ENCODE data around the gene SOBP.

The SOBP gene

DNA sequence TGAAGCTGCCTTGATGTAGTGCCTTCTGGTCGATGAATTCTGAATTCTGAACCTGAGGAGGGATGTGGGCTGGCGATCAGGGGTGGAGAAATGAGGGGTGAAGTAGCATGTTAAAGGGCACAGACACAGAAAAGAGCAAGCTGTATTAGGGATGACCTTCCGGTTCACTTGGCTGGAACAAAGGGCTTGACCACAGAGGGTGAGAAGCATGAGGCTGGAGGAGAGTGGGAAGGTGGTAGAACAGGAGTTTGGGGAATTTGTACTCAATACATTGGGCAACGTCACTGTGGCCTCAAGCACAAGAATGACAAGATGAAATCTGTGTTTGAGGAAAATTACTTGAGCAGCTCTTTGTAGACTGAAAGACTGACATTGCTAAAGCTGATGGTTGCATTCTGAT, 155.8 kb downstream of the SOBP start:
- no peak for DNase-seq

DNA sequence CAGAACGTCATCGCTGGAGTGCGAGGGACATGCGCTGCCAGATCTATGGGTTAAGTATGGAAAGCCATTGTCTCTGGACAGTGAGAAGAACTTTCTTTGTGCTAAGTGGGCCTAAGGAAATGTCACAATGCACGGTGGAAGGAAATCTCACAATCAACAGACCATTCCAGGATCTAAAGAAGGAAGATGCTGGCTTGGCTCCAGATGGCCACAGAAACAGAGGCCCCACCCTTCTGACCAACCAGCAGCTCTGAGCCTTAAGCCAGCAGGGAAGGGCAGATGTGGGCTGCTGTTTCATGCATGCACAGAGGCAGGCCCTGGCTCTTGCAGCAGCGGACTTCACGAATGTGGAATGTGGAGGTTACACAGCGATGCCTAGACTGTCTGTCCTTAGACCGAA, 156.3 kb downstream of the SOBP start:
- DNase-seq, result peak; percentile 60

GRCh38 chr6:107646776-107647438, 157.0 kb downstream of the SOBP start:
- DNase-seq, result no peak

GRCh38 chr6:107647439-107647948, 157.6 kb downstream of the SOBP start:
- no peak for DNase-seq

- no peak for DNase-seq
Measured at GRCh38 chr6:107648983-107649382, 159.1 kb downstream of the SOBP start.

DNA sequence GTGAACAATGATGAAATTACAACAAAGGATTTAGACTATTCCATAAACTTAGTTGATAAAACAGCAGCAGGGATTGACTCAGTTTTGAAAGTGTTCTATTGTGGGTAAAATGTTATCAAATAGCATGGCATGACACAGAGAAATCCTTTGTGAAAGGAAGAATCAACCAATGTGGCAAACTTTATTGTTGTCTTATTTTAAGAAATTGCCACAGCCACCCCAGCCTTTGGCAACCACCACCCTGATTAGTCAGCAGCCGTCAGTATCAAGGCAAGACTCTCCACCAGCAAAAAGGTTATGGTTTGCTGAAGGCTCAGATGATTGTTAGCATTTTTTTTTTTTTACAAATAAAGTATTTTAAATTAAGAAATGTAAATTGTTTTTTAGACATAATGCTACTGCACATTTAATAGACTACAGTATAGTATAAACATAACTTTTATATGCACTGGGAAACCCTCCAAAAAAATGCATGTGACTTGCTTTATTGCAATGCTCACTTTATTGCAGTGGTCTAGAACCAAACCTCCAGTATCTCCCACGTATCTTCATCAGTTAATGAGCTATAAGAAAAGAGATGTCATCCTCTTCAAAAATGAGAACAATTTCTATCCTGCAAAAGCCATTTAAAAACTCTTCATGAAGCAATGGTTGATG, 162.7 kb downstream of the SOBP start:
- DNase-seq, result no peak

- no peak for DNase-seq
Measured at GRCh38 chr6:107653183-107653580, 163.3 kb downstream of the SOBP start.

DNA sequence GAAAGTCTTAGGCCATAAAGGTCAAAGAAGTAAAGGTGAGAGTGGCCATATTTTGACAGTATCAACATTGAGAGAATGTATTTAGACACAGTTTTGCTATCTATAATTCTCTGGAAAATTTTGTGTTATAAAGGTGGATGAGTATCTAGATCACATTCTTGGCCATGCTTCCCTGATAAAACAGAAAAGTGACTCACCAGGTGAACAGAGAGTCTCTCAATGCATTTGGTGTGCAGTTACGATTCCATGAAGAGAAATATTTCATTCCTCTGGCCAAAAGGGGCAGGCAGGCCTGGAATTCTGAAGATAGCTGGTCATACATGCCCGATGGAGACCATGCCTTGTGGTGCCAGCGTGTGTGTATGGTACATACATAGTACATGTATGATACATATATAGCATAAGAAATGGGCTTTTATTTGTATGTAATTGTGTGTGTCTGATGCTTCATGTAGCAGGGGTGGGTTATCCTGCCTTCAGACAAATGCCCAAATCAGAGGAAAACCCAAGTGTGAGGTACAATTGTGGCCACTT, 164.0 kb downstream of the SOBP start:
- no peak for DNase-seq

DNA sequence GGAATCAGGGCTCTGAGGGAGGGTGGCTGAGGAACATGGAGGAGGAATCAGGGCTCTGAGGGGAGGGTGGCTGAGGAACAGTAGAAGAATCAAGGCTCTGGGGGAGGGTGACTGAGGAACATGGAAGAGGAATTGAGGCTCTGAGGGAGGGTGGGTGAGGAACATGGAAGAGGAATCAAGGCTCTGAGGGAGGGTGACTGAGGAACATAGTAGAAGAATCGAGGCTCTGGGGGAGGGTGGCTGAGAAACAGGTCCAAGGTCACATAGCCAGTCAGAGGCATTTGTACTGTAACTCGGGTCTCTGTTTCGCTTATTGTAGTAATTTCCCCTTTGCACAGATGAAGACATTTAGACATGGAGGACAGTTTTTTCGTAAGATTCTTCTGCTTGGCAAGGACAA, 164.8 kb downstream of the SOBP start:
- DNase-seq, result no peak

DNA sequence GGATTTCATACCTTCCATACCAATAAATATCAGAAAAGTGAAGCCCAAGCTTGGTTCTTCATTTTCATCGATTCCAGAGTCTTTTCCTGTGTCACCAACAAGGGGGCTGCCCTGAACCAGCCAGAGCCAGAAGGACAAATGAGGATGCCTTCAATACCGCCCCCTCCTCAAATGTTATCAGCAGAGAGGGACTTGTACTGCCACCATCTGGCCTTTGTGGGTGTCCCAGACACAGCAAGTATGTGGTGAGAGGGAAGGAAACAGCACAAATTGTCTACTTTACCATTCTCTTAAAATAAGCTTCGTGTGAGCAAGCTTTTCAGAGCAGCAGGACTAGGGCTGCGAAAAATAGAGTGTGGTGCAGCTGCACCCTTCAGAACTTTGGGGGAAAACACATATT, 165.3 kb downstream of the SOBP start:
- DNase-seq, result no peak

DNA sequence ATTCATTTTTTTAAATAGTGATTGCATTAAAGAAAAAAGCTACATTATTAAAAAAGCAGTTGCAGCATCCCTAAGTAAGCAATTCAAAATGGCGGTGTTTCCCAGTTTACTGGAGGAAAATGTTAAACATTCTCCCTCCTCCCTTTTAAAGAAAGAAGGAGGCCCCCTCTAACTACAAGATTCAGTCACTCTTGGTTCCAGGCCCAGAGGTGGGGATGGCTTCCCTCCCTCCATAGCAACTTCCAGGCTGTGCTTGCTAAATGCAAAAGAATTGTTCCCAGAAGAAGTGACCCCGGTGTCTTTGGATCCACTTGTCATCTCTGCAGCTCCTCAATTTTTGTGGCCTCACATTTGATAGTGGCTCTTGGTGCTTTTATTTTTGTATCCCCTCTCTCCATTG, 165.9 kb downstream of the SOBP start:
- peak; percentile 86 for DNase-seq

GRCh38 chr6:107656401-107656800, 166.5 kb downstream of the SOBP start:
- no peak for DNase-seq

GRCh38 chr6:107656883-107657282, 167.0 kb downstream of the SOBP start:
- DNase-seq, result no peak

DNA sequence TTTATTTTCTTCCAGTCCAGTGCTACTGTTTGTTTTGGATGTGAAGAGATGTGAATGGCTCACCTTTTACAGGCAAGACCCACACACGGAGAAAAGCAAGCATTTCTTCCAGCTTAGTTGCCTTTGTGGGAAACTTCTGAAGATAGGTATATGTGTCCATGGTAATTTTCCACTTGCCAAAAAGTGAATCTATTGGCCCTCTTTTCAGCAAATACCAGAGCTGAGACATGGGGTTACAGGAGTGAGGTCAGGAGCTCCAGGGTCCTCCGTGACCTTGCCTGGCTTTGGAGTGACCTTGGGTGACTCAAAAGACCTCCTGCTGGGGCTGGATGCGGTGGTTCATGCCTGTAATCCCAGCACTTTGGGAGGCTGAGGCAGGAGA, 167.4 kb downstream of the SOBP start:
- no peak for DNase-seq

DNA sequence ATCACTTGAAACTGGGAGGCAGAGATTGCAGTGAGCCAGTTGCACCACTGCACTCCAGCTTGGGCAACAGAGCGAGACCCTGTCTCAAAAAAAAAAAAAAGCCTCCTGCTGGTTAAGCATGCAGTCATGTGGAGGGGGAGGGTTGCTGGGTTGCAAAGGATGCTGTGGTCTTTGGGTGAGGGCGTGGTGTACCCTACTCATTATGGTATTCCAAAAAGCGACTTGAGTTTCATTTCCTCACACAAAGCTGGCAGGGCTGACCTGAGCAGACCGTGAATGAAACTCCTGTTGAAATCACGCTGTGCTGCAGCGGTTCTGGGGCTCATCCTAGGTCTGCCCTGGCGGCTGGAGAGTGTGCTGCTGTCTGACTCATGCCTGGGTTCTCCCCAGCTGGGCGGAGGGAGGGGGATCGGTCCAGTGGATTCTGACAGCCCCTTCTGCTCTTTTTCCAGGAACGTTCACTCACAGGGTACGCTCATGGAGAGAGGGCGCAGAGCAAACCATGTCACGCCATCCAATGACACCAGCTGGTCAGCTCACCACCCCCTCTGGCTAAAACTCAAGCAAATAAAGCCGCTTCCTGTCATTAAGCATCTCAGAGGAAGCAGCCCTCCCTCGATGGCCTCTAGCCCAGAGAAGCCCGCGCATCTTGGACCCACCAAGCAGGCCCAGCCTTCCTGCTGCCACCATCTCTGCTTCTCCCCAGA, 168.0 kb downstream of the SOBP start:
- DNase-seq, result peak; percentile 87

- DNase-seq, result no peak
Measured at GRCh38 chr6:107658920-107659865, 169.3 kb downstream of the SOBP start.

DNA sequence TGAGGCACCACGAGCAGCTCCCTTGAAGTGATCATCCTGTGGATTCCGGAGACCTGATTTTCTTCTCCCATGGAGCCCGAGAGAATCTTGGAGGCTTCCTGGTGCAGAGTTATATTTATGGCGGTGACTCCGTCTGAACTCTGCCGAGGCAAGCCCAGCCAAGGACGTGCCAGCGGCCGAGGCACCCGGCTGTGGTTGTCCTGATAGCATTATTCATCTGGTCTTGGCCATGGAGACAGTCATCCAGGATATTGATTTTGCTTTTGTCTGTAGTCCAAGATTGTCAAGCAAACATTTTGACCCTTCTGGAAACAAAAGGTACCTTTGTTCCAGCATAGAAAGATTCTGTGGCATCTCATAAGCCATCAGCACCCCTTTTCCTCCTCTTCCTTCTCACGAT, 170.9 kb downstream of the SOBP start:
- DNase-seq, result no peak

- no peak for DNase-seq
Measured at GRCh38 chr6:107661291-107661690, 171.4 kb downstream of the SOBP start.

GRCh38 chr6:107662333-107662732, 172.4 kb downstream of the SOBP start:
- no peak for DNase-seq

GRCh38 chr6:107663308-107663707, 173.4 kb downstream of the SOBP start:
- no peak for DNase-seq

DNA sequence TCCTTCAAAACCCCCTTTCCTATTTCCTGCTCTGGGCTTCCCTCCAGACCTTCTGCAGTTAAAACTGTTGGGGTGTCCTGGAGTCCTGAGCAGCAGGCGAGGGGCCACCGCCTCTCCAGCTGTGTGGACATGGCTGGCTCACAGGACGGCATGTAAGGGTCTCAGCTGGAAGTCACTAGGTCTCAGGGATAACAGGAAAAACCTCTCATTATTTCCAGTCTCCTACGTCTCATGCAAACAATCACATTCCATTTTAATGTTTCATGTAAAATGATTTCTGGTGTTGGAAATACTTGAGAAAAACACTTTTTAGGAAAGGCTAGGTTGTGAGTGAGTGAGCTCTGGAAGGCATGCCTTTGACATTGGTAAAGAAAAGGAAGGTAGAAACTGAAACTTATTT, 175.5 kb downstream of the SOBP start:
- peak; percentile 69 for DNase-seq

All from right hindlimb (tissue), 1 donor.